Thyroid gland (tissue), 4 donors: ENCODE results near the gene AK1.

Experiments
- POLR2A ChIP-seq, 2 donors: fragments of 450-650 bp; IDR thresholded peaks; one replicate each; pipeline ENCODE4 v1.6.1; 2017; ENCODE audit warnings: antibody characterized with exemption in 2 of 2, mild to moderate bottlenecking in 2 of 2, moderate library complexity in 1 of 2
- TF ChIP-seq, protein P1 (sequence below), 6 experiments: fragments of 200-600 bp in 3 of 6; fragments of 450-650 bp in 3 of 6; sonication (generic) in 3 of 6; IDR thresholded peaks; one replicate each; pipeline ENCODE4 v1.5.1; 2016 to 2019; ENCODE audit warnings: antibody characterized with exemption in 6 of 6, mild to moderate bottlenecking in 2 of 6, inconsistent platforms in 1 of 6, moderate library complexity in 1 of 6

GRCh38 chr9:127886401-127886972 is 9.0 kb upstream of the AK1 start:
- TF ChIP-seq, protein P1, sequence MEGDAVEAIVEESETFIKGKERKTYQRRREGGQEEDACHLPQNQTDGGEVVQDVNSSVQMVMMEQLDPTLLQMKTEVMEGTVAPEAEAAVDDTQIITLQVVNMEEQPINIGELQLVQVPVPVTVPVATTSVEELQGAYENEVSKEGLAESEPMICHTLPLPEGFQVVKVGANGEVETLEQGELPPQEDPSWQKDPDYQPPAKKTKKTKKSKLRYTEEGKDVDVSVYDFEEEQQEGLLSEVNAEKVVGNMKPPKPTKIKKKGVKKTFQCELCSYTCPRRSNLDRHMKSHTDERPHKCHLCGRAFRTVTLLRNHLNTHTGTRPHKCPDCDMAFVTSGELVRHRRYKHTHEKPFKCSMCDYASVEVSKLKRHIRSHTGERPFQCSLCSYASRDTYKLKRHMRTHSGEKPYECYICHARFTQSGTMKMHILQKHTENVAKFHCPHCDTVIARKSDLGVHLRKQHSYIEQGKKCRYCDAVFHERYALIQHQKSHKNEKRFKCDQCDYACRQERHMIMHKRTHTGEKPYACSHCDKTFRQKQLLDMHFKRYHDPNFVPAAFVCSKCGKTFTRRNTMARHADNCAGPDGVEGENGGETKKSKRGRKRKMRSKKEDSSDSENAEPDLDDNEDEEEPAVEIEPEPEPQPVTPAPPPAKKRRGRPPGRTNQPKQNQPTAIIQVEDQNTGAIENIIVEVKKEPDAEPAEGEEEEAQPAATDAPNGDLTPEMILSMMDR (IDR thresholded peaks at IDR 0.05) = no peak
- TF ChIP-seq POLR2A (IDR thresholded peaks at IDR 0.05) = no peak
